Ecto neural progenitor cell (in vitro differentiated cells): ENCODE data around the gene HERC2.
A peak's percentile ranks its signal among the peaks of the same experiment; 100 is the strongest.

Experiments
- DNase-seq: peaks from one replicate; pipeline ENCODE4 v3.0.0-alpha.2; 2018; ENCODE audit warnings: low spot score

Gene HERC2

DNA sequence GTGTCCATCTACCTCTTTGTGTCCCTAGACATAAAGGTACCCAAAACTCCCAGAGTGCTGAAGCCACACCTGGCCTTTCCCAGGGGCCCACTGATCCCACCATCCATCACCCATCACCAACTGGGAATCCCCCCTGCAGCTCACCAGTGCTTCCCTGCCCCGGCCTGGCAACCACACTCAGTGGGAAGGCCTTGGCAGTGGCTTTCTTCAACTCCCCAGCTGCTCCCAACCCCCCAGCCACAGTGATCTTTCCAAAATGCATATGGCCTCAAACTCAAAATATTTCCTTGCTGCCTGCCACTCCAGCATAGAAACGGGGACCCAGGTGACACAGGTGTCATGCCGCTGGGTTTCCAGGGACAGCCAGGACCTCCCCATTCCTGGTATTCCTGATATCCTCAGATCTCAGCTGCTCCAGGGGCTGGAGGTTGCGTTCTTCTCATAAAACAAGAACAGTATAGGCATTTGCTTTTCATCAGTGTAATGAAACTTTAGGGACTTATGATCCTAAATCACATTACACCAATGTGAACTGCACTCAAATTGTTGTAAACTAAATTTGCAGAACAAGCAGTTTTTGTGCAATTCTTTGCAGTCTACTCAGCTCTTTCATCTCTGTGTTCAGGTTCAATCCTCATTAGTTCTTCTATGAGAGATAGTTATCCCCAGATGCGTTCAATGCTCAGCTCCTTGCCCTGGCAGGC, 224.2 kb downstream of the HERC2 start:
- no peak for DNase-seq

DNA sequence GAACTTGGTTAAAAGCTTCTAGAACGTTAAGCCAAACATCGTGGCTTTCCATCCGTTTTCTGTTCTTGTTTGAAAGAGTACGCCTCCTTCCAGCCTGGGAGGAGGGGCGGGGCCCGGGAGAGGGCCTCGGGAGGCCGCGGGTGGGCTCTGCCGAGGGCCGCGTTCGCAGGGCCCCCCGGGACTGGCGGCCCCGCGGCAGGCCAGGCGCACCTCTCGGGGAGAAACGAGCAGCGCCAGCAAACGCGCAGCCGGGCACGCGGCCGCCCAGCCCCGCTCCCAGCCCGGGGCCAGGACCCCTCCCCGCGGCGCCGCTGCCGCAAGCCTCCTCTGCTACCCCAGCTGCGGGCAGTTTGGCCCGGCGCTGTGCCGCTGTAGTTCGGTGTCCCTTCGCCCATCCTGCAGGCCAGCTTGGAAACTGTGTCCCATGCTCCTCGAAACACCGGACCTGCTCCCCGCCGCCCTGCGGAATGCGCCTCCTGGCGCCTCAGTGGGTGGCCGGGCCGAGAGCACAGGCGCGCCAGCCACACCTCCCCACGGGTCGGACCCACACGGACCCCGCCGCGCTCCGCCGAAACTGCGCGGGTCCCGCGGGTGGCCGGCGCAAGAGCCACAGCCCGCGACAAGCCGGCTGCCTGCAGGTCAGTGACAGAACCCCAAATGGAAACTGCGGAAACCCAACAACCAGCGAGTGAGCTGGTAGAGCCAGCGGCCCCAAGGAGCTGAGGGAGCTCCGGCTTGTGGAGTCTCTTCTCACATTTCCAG, 225.1 kb downstream of the HERC2 start:
- DNase-seq, result peak; percentile 71

DNA sequence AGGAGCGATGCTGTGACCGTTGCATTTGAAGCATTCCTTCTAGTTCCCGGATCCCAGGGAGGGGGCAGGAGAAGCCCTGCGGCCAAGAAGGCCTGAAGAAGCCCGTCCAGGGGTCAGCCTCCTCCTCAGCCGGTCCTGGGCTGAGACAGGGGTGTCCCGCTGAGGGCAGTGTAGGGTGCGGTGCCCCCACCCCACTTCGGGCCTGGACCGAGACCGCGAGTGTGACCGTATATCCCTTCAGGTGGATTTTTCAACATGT, 225.6 kb downstream of the HERC2 start:
- DNase-seq, result no peak

- DNase-seq, result peak; percentile 60
These were observed 227.1 kb downstream of the HERC2 start for GRCh38 chr15:28094732-28095521.

- no peak for DNase-seq
These were observed 228.0 kb downstream of the HERC2 start for GRCh38 chr15:28093752-28094535.

DNA sequence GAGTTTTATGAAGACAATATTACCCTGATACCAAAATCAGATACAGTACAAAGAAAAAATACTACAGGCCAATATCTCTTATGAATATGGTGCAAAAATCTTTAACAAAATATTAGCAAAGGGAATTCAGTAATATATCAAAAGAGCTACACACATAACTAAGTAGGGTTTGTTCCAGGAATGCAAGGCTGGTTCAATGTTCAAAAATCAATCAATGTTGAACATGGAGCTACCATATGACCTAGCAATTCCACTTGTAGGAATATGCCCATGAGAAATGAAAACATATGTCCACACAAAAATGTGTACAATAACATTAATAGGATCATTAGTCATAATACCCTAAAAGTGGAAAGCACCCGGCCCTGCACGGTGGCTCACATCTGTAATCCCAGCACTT, 230.7 kb downstream of the HERC2 start:
- DNase-seq, result no peak

GRCh38 chr15:28086175-28086703, 235.7 kb downstream of the HERC2 start:
- DNase-seq, result peak; percentile 75

DNA sequence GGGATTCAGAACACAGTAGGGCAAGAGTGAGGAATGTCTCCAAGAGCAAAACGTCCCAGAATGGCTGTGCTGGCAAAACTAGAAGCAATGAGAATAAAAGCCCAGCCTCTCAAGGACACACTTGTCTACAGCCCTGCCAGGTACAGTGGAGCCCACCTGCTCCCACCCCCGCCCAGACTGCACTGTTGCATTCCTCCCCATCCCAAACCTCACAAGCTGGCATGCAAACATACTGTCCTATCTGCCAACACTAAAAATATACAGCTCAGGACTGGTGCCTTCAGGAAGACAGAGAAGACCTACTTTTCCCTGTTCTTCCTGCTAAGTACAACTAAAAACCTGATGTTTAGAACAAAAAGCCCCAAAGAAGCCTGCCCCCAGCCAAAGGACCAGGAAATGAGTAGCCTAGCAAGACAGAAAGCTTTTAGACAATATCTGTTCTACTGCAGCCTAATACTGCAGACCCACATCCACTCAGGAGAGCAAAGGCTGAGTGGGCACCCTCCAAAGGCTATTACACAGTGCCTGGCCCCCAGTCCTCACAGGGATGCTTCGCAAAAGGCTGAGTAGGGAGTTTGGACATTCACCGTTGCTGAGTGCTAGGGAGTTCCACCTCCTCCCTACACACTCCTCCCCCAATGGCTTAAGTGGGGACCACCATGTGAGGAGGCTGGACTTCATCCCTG, 236.3 kb downstream of the HERC2 start:
- DNase-seq, result no peak

GRCh38 chr15:28084547-28084946, 237.4 kb downstream of the HERC2 start:
- no peak for DNase-seq

- no peak for DNase-seq
These were observed 238.9 kb downstream of the HERC2 start for GRCh38 chr15:28082891-28083684.

DNA sequence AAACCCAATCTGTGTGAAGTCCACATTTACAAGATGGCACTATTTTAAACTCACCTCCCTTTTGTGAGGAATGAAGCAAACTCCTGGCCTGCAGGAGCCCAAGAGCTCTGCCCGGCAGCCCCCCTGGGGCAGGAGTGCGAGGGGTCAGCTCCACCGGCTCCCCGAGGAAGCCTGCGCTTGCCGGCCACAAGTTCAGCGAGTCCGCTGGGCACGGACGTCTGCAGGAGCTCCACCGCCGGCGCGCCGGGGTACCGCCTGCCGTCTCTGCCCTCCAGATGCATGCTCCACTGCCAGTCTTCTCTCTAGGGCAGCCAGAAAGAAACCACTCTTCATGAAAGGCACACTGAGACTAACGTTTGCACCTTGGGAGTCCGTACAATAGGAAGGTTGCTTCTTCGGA, 240.4 kb downstream of the HERC2 start:
- no peak for DNase-seq

- DNase-seq, result no peak
These were observed 241.6 kb downstream of the HERC2 start for GRCh38 chr15:28080386-28080785.

DNA sequence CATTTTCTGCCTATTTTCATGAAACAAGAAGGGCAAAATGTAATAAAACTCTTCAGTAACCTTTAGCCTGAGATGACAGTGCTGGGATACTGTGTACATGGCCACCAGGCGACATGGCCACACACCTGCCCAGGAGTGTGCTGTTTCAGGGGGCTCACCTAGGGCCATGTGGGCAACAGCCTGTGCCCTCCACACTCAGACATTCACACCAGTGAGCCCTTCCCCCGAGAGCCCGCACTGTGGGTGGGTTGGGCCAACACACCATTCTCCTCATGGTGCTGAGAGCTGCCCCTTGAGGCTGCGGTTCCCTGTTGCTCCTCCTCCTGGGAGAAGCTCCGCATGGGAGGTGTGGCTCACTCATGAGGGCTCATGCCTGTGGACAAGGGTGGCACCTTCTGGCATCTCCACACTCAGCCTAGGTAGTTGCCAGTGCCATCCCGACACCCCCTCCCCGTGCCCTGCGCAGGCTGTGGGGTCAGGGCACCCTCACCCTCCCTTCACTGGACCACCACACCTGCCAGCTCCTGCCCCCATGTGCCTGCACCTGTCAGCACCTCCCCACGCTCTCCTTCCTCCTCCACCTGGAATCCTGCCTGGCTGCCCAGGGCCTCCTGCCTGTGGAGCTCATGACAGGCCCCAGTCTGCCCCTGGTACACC, 242.5 kb downstream of the HERC2 start:
- DNase-seq, result no peak

- DNase-seq, result no peak
These were observed 243.7 kb downstream of the HERC2 start for GRCh38 chr15:28078191-28078719.

DNA sequence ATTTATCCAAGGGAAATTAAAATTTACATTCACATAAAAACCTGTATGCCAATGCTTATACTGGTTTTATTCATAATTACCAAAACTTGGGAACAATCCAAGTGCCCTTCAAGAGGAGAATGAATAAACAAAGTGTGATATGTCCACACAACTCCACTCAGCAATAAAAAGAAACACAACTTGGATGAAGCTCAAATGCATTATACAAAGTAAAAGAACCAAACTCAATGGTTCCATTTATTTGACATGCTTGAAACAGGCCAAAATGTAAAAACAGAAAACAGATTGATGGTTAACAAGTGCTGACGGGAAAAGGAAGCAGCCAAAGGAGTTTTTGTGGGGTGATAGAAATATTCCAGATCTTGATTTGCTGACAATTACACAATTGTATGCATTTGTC, 246.4 kb downstream of the HERC2 start:
- no peak for DNase-seq

- DNase-seq, result no peak
These were observed 253.0 kb downstream of the HERC2 start for GRCh38 chr15:28068930-28069329.

- DNase-seq, result no peak
These were observed 255.7 kb downstream of the HERC2 start for GRCh38 chr15:28066231-28066630.
